Esophagus muscularis mucosa (tissue), 3 donors: ENCODE data around the gene PPM1F.

ENCODE experiments used
- CTCF ChIP-seq, 3 experiments: fragments of 200-600 bp in 2 of 3; fragments of 450-650 bp in 1 of 3; sonication (generic) in 2 of 3; IDR thresholded peaks; one replicate each; pipeline ENCODE4 v1.5.1; 2017 to 2019; ENCODE audit warnings: antibody characterized with exemption in 3 of 3, mild to moderate bottlenecking in 2 of 3, moderate library complexity in 1 of 3
- POLR2A ChIP-seq: fragments of 450-650 bp; IDR thresholded peaks from one replicate; pipeline ENCODE4 v1.6.1; 2017; ENCODE audit warnings: antibody characterized with exemption, moderate library complexity, mild to moderate bottlenecking, low read depth

GRCh38 chr22:21972293-21972779 is 19.7 kb upstream of the PPM1F start:
- TF ChIP-seq CTCF (IDR thresholded peaks at IDR 0.05) (peak; percentile 41 to 82 (median 44)), POLR2A (no peak)
